ENCODE data around the gene APOL4.
"Not testable (repeated sequence)": the region's sequence is repeated elsewhere in the genome, so short reads cannot be mapped to it uniquely, and the experiment has no call there.

The APOL4 gene

GRCh38 chr22:36210224-36210623, 8.6 kb upstream of the APOL4 start:
- POLR2A ChIA-PET = no interaction called here
- DNase-seq (ENCODE audit: extremely low spot score) = no peak
- TF ChIP-seq CTCF (IDR thresholded peaks at IDR 0.05; ENCODE audit: control extremely low read depth, extremely low read depth, low read depth, missing control alignments) = no peak
- CTCF ChIA-PET = interaction anchor here (2.3 kb wide), 1 partner anchor 16 kb away, joined by 5 read pairs; no protein-coding TSS in a partner anchor

- CTCF ChIA-PET; DNase-seq (ENCODE audit: extremely low spot score); POLR2A ChIA-PET: not testable (repeated sequence)
Observed at GRCh38 chr22:36209488-36209908, 7.9 kb upstream of the APOL4 start.

GRCh38 chr22:36208914-36209313, 7.3 kb upstream of the APOL4 start:
- no peak for DNase-seq (ENCODE audit: extremely low spot score)
- POLR2A ChIA-PET = no interaction called here
- CTCF ChIA-PET = interaction anchor here (0.8 to 1.5 kb wide), 2 partner anchors 8 to 10 kb away, joined by 3 to 4 read pairs; no protein-coding TSS in a partner anchor
- no peak for TF ChIP-seq CTCF (IDR thresholded peaks at IDR 0.05; ENCODE audit: control extremely low read depth, extremely low read depth, low read depth, missing control alignments)

- TF ChIP-seq CTCF (IDR thresholded peaks at IDR 0.05; ENCODE audit: control extremely low read depth, extremely low read depth, low read depth, missing control alignments) = no peak
- ChIA-PET CTCF (interaction anchor here (0.8 to 1.5 kb wide), 2 partner anchors 9 to 10 kb away, joined by 3 to 4 read pairs; no protein-coding TSS in a partner anchor), POLR2A (no interaction called here)
- no peak for DNase-seq (ENCODE audit: extremely low spot score)
Observed at GRCh38 chr22:36208162-36208765, 6.7 kb upstream of the APOL4 start.

GRCh38 chr22:36206255-36206654, 4.6 kb upstream of the APOL4 start:
- TF ChIP-seq CTCF (IDR thresholded peaks at IDR 0.05; ENCODE audit: control extremely low read depth, extremely low read depth, low read depth, missing control alignments) = no peak
- no peak for DNase-seq (ENCODE audit: extremely low spot score)
- CTCF ChIA-PET = interaction anchor here (1.2 kb wide), 1 partner anchor 29 kb away, joined by 3 read pairs; no protein-coding TSS in a partner anchor
- POLR2A ChIA-PET = no interaction called here

GRCh38 chr22:36205573-36205972, 4.0 kb upstream of the APOL4 start:
- CTCF ChIA-PET; DNase-seq (ENCODE audit: extremely low spot score); POLR2A ChIA-PET: not testable (repeated sequence)

- DNase-seq (ENCODE audit: extremely low spot score) = no peak
- TF ChIP-seq CTCF (IDR thresholded peaks at IDR 0.05; ENCODE audit: control extremely low read depth, extremely low read depth, low read depth, missing control alignments) = no peak
- POLR2A ChIA-PET = no interaction called here
- CTCF ChIA-PET = interaction anchor here (0.7 to 1.6 kb wide), 3 partner anchors 10 to 24 kb away, joined by 3 to 6 read pairs (median 3); no protein-coding TSS in a partner anchor
Observed at GRCh38 chr22:36204632-36205015, 3.0 kb upstream of the APOL4 start.
